A549 (cell line): ENCODE measurements around the gene AP2A2. TPM values are rescaled to one million over a fixed set of nuclear protein-coding genes. Genes with fewer than 3 reads are reported as not detected.

ENCODE experiments used
- ATAC-seq, 2 experiments: fragments of 200-7000 bp in 1 of 2; fragments of >200 bp in 1 of 2; cut with Nextera tagmentation in 1 of 2; cut with Tn5 transposase in 1 of 2; 3 replicates each; pipeline versions ENCODE4 v1.8.0 to v1.9.1; 2018 to 2020; ENCODE audit warnings: mild to moderate bottlenecking in 1 of 2, moderate library complexity in 1 of 2
- CTCF ChIA-PET: fragments of 300-600 bp; sonication (Branson Sonifier 250); formaldehyde crosslinking; extraction: SDS; loops from one replicate; lab custom pipeline; 2021; ENCODE audit warnings: antibody characterized with exemption, inconsistent platforms; lab: Yijun Ruan, JAX
- POLR2A ChIA-PET: fragments of 350-600 bp; formaldehyde crosslinking; extraction: SDS; loops from one replicate; lab custom pipeline; 2021; ENCODE audit warnings: antibody characterized with exemption, inconsistent platforms; lab: Yijun Ruan, JAX
- DNase-seq, 2 experiments: peaks; one replicate each; pipeline versions ENCODE4 v3.0.0 to v3.0.0-alpha.2; 2011 to 2016; ENCODE audit warnings: low read depth in 1 of 2, low spot score in 1 of 2
- FAIRE-seq: peaks from 2 replicates; lab custom pipeline; 2011; peaks lifted over from hg19 to GRCh38; lab: Jason Lieb, UNC
- H3K27ac ChIP-seq, 2 experiments: fragments of >200 bp; sonication (Bioruptor Twin); formaldehyde crosslinking; 3 replicates each; pipeline ENCODE4 v1.5.1; 2016 to 2017
- H3K4me1 ChIP-seq: fragments of >200 bp; sonication (Bioruptor Twin); formaldehyde crosslinking; 3 replicates; pipeline ENCODE4 v1.6.1; 2016
- H3K4me2 ChIP-seq: fragments of >200 bp; sonication (Bioruptor Twin); formaldehyde crosslinking; 3 replicates; pipeline ENCODE4 v1.6.1; 2016
- H3K4me3 ChIP-seq: fragments of >200 bp; sonication (Bioruptor Twin); formaldehyde crosslinking; 3 replicates; pipeline ENCODE4 v1.5.1; 2016
- H3K9me3 ChIP-seq: fragments of >200 bp; sonication (Bioruptor Twin); formaldehyde crosslinking; 3 replicates; pipeline ENCODE4 v1.6.1; 2016
- ATOH8 ChIP-seq: fragments of 250-450 bp; sonication (Bioruptor Pico); IDR thresholded peaks from 2 replicates; pipeline ENCODE4 v1.5.0; 2020; ENCODE audit warnings: low read depth, mild to moderate bottlenecking, moderate library complexity
- BHLHE40 ChIP-seq: IDR thresholded peaks from 2 replicates; pipeline ENCODE4 v1.6.1; 2012; ENCODE audit warnings: low read depth, low read length, inconsistent platforms
- CBX2 ChIP-seq: fragments of 200-600 bp; sonication (generic); IDR thresholded peaks from 2 replicates; pipeline ENCODE4 v1.6.1; 2016; ENCODE audit warnings: low read depth, mild to moderate bottlenecking, borderline replicate concordance
- CBX8 ChIP-seq: fragments of 200-600 bp; sonication (generic); IDR thresholded peaks from 2 replicates; pipeline ENCODE4 v1.6.1; 2016
- CTCF ChIP-seq: fragments of >200 bp; sonication (Bioruptor Twin); formaldehyde crosslinking; IDR thresholded peaks from 3 replicates; pipeline ENCODE4 v1.5.1; 2016
- EHMT2 ChIP-seq: fragments of 200-600 bp; sonication (generic); IDR thresholded peaks from 2 replicates; pipeline ENCODE4 v1.6.1; 2016; ENCODE audit warnings: antibody characterized with exemption, low read depth, mild to moderate bottlenecking, moderate library complexity
- EP300 ChIP-seq, 2 experiments: fragments of >200 bp; sonication (Bioruptor Twin); formaldehyde crosslinking; IDR thresholded peaks; 2 replicates in 1 of 2; 3 replicates in 1 of 2; pipeline ENCODE4 v1.6.1; 2016 to 2017
- ESRRA ChIP-seq: fragments of 150-350 bp; IDR thresholded peaks from 2 replicates; pipeline ENCODE4 v1.6.1; 2014; ENCODE audit warnings: mild to moderate bottlenecking, low read length, borderline replicate concordance
- FOSL2 ChIP-seq, 2 experiments: fragments of 450-650 bp in 1 of 2; fragments of >200 bp in 1 of 2; sonication (Bioruptor Twin) in 1 of 2; formaldehyde crosslinking; IDR thresholded peaks; 2 replicates each; pipeline versions ENCODE4 v1.5.0 to v1.6.1; 2016 to 2020; ENCODE audit warnings: mild to moderate bottlenecking in 1 of 2, moderate library complexity in 1 of 2
- FOXS1 ChIP-seq: fragments of 250-450 bp; sonication (Bioruptor Pico); IDR thresholded peaks from 2 replicates; pipeline ENCODE4 v1.5.0; 2020; ENCODE audit warnings: mild to moderate bottlenecking, moderate library complexity
- JUN ChIP-seq, 2 experiments: fragments of >200 bp; sonication (Bioruptor Twin); formaldehyde crosslinking; IDR thresholded peaks; 2 replicates in 1 of 2; 3 replicates in 1 of 2; pipeline ENCODE4 v1.6.1; 2016 to 2017
- MAFK ChIP-seq: fragments of 450-650 bp; IDR thresholded peaks from 2 replicates; pipeline ENCODE4 v1.6.1; 2014; ENCODE audit not compliant: partially characterized antibody
- MAX ChIP-seq: IDR thresholded peaks from 2 replicates; pipeline ENCODE4 v1.6.1; 2012
- RFX5 ChIP-seq: fragments of 450-650 bp; IDR thresholded peaks from 2 replicates; pipeline ENCODE4 v1.7.1; 2014; ENCODE audit warnings: antibody characterized with exemption, mild to moderate bottlenecking, moderate library complexity
- SREBF2 ChIP-seq: fragments of 450-650 bp; IDR thresholded peaks from 2 replicates; pipeline ENCODE4 v1.6.1; 2014; ENCODE audit warnings: mild to moderate bottlenecking, moderate library complexity
- TP53 ChIP-seq: fragments of 250-450 bp; sonication (Bioruptor Pico); IDR thresholded peaks from 2 replicates; pipeline ENCODE4 v1.5.0; 2021; ENCODE audit warnings: mild to moderate bottlenecking, moderate library complexity
- ZC3H11A ChIP-seq: fragments of 450-650 bp; IDR thresholded peaks from 2 replicates; pipeline ENCODE4 v1.6.1; 2014; ENCODE audit warnings: antibody characterized with exemption, mild to moderate bottlenecking
- WGBS: methylation state at CpG from one replicate; pipeline ENCODE4 v1.1.6; 2017; ENCODE audit errors: missing lambda C conversion rate; 5-methylcytosine and 5-hydroxymethylcytosine counted together
- polyA plus RNA-seq, 4 experiments: library from polyadenylated mRNA; depleted of rRNA in 3 of 4; stranded (reverse); fragments of >200 nt; fragmentation: RNase III in 1 of 4; extraction: RNeasy Plus Mini Kit Qiagen cat#74134 plus additional on column Dnase treatment in 1 of 4; gene quantifications; 2 replicates in 3 of 4; 3 replicates in 1 of 4; pipeline ENCODE4 v1.2.3, GENCODE V29; 2011 to 2017
- TF ChIP-seq, protein P1 (sequence below): fragments of 250-450 bp; sonication (Bioruptor Pico); IDR thresholded peaks from 2 replicates; pipeline ENCODE4 v1.5.0; 2021; ENCODE audit warnings: mild to moderate bottlenecking, moderate library complexity, borderline replicate concordance
- TF ChIP-seq, protein P2 (sequence below): fragments of >200 bp; sonication (Bioruptor Twin); formaldehyde crosslinking; IDR thresholded peaks from 2 replicates; pipeline ENCODE4 v1.6.1; 2016
- TF ChIP-seq, protein P3 (sequence below): IDR thresholded peaks from 2 replicates; pipeline ENCODE4 v1.6.1; 2012; ENCODE audit warnings: low read depth, borderline replicate concordance

The AP2A2 gene
- polyA plus RNA-seq, 2 of the 4 experiments (the other 2 are of a cell fraction): 39.4 to 60.4 TPM

- TF ChIP-seq CTCF (no peak), MAX (no peak), BHLHE40 (no peak), EHMT2 (no peak), FOXS1 (CRISPR knock-in tag) (no peak)
Observed at GRCh38 chr11:900545-900944, 25.1 kb upstream of the AP2A2 start (continued).

GRCh38 chr11:901452-902061, 24.1 kb upstream of the AP2A2 start:
- DNase-seq: no peak
- H3K4me3 ChIP-seq: no peak overlapping the region
- ChIA-PET CTCF (no interaction called here), POLR2A (no interaction called here)
- no peaks in the 10 kb centered on the region for H3K4me1 ChIP-seq
- no peak for TF ChIP-seq BHLHE40
- TF ChIP-seq RFX5: no peak
- no peak for TF ChIP-seq ZC3H11A
- no peak for TF ChIP-seq ATOH8
- TF ChIP-seq CBX2: no peak
- TF ChIP-seq, protein P1, sequence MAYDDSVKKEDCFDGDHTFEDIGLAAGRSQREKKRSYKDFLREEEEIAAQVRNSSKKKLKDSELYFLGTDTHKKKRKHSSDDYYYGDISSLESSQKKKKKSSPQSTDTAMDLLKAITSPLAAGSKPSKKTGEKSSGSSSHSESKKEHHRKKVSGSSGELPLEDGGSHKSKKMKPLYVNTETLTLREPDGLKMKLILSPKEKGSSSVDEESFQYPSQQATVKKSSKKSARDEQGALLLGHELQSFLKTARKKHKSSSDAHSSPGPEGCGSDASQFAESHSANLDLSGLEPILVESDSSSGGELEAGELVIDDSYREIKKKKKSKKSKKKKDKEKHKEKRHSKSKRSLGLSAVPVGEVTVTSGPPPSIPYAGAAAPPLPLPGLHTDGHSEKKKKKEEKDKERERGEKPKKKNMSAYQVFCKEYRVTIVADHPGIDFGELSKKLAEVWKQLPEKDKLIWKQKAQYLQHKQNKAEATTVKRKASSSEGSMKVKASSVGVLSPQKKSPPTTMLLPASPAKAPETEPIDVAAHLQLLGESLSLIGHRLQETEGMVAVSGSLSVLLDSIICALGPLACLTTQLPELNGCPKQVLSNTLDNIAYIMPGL (CRISPR knock-in tag): no peak
- TF ChIP-seq, protein P2, sequence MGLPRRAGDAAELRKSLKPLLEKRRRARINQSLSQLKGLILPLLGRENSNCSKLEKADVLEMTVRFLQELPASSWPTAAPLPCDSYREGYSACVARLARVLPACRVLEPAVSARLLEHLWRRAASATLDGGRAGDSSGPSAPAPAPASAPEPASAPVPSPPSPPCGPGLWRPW: no peak
- no peak for TF ChIP-seq JUN (IDR thresholded peaks at IDR 0.05)
- no peak for TF ChIP-seq EP300 (IDR thresholded peaks at IDR 0.05)
- TF ChIP-seq TP53 (CRISPR knock-in tag): no peak
- TF ChIP-seq EHMT2: no peak
- TF ChIP-seq SREBF2: no peak
- no peak for TF ChIP-seq FOSL2 (IDR thresholded peaks at IDR 0.05)
- TF ChIP-seq FOSL2 (CRISPR knock-in tag; IDR thresholded peaks at IDR 0.05): no peak
- no peak for TF ChIP-seq CBX8
- TF ChIP-seq ESRRA: no peak
- TF ChIP-seq MAFK: no peak
- TF ChIP-seq, protein P3, sequence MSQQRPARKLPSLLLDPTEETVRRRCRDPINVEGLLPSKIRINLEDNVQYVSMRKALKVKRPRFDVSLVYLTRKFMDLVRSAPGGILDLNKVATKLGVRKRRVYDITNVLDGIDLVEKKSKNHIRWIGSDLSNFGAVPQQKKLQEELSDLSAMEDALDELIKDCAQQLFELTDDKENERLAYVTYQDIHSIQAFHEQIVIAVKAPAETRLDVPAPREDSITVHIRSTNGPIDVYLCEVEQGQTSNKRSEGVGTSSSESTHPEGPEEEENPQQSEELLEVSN: no peak
- H3K27ac ChIP-seq: no peak overlapping the region
- ATAC-seq: no peak
- FAIRE-seq: no peak
- H3K4me2 ChIP-seq: no peak overlapping the region
- no peaks in the 10 kb centered on the region for H3K9me3 ChIP-seq
- WGBS: 87% methylated on average over 19 of the region's 19 CpGs
